ENCODE data around the gene CCSER1. TPM values are rescaled to one million over a fixed set of nuclear protein-coding genes. Genes with fewer than 3 reads are reported as not detected.
A peak's percentile ranks its signal among the peaks of the same experiment; 100 is the strongest.
"Not testable (repeated sequence)": the region's sequence is repeated elsewhere in the genome, so short reads cannot be mapped to it uniquely, and the experiment has no call there.

Gene CCSER1
- total RNA-seq, 1 experiment from 2014 or later, result not detected

DNA sequence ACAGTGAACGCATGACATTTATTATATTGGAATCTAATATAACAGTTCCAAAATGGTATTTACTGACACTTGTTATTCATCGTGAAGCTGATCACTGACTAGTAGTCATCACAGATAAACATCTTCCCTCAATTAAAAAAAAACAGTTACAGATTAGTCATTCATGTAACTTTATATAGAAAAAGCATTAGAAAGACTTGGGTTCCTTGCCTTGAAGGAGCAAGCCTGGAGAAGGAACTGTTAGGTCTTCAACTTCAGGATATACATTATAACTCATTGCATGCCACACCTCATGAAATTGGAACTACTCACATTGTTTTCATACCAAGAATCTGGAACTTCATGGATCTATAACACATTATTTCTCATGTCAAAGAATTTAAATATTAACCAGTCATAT lies 317.7 kb downstream of the CCSER1 start:
- DNase-seq (ENCODE audit: low spot score), result no peak

DNA sequence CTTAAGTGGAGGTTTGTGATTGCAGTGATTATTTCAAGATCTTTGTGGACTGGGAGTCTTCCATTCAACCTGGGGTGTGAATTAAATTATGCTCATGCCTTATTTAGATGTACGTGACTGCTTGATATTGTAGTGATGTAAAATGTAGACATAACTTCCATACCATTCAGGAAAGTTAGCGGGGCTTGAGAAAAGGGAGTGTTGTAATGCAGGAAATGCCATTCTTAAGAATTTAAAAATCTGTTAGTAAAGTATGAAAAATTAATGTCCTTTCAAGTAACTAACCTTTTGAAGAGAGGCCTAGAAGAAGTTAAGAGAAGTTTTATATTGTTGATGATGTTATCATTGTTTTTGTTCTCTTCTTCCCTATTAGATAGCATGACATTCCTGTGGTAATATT lies 318.2 kb downstream of the CCSER1 start:
- DNase-seq (ENCODE audit: low spot score), result no peak

DNA sequence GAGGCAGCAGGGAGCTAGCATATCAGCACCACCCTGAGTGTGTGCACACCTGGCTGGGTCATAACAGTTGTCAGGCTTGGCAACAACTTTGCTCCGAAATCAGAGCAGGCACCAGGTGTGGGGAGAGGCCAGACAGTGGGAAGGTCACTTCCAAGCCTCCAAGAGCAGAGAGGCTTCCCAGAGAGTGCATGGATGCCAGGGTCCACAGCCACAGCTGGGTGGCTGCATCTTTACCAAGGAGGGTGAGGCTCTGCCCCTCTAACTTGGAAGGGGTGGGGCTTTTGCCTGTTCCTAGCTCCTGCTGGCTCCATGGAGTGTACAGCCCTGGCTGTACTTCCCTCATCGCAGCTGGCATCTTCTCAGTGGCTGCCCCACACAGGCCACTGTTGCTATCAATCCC lies 322.4 kb downstream of the CCSER1 start:
- no peak for DNase-seq (ENCODE audit: low spot score)

DNA sequence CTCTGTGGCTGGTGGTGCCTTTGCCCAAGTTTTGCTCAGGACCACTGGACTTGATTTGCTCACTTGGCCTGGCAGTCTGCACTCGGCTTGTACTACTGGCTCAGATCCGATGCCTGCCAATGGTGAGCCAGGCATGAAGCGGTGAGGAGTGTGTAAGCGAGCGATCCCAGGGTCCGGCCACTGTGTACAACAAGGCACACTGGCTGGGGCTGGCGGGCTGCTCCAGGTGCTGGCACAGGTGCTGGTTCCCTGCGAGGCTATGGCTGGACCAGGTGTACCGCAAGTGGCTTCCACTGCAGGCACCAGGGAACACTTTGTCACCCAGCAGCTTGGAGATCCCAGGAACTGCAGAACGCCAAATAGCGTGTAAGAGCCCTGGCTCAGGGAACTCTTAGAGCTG lies 329.7 kb downstream of the CCSER1 start:
- no peak for DNase-seq (ENCODE audit: low spot score)

DNA sequence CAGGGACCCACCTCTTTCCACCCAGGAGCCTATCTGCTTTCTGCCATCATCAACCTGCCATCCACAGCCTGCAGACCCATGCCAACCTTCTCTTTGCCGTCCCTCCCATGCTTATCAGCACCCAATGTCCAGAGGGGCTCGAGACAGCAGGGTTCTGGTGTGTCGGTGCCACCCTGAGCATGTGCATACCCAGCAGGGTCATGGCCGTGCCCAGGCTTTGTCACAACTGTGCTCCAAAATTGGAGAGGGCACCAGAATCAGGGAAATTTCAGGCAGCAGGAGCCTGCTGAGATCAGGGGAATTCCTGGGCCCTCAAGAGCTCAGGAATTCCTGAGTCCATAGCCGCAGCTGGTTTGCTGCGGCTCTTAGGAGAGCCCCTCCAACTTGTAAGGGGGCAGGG lies 330.6 kb downstream of the CCSER1 start:
- DNase-seq (ENCODE audit: low spot score), result no peak

GRCh38 chr4:90458576-90458975 lies 331.4 kb downstream of the CCSER1 start:
- DNase-seq (ENCODE audit: low spot score), result peak; percentile 12

- no peak for DNase-seq (ENCODE audit: low spot score)
Observed at GRCh38 chr4:90474484-90474883, 347.3 kb downstream of the CCSER1 start.

DNA sequence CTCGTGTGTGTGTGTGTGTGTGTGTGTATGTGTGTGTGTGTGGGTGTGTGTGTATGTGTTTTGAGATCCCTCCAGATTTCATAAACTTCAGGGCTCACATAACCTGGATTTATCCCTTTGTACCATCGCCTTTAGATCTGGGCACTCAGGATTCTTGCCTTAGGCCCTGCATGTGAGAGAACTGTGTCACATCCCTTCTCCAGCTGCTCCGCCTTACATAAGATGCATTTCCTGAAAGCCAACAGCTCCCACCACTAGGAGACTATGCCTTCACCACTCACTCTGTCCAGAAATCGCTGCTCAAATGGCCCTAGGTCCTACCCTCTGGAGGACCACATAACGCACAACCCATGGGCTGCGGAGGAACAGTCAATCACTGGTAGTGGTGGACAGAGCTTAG lies 348.8 kb downstream of the CCSER1 start:
- DNase-seq (ENCODE audit: low spot score), result no peak

DNA sequence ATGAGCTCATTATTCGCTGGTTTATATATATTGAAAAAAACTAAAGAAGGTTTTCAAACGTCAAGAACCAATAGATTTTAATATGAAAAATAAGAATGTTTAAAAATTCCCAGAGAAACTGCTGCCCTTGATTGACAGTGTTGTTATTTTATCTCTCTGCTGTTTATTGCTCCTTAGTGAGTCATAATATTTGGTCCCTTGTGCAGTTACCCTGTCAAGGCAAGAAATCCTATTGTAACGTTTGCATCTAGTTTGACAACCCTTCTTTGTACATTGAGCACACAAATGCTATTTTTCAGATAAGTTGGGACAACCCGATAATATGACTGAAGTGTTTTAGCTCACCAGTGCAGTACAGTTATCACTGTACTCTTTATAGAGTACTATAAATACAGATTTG lies 349.4 kb downstream of the CCSER1 start:
- DNase-seq (ENCODE audit: low spot score), result no peak

- not testable (repeated sequence) for DNase-seq (ENCODE audit: low spot score)
Observed at GRCh38 chr4:90484894-90485293, 357.7 kb downstream of the CCSER1 start.

- DNase-seq (ENCODE audit: low spot score), result no peak
Observed at GRCh38 chr4:90486346-90486745, 359.2 kb downstream of the CCSER1 start.

DNA sequence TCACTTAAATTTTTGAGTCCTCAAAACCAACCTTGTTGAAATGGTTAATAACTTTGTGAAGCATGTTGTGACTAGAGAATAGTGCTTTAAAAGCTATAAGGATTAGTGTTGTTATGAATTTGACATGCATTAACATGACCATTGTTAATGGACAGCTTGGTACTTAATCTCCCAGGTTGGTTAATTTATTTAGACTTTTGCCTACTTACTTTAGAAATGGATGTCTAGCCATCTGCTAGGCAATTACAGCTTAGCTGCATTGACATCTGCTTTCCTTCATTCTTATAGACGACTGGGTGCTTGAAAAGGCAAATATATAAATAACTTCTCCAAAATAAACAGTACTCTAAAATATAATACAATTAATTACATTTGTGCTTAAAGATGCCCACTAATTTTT lies 368.0 kb downstream of the CCSER1 start:
- no peak for DNase-seq (ENCODE audit: low spot score)

DNA sequence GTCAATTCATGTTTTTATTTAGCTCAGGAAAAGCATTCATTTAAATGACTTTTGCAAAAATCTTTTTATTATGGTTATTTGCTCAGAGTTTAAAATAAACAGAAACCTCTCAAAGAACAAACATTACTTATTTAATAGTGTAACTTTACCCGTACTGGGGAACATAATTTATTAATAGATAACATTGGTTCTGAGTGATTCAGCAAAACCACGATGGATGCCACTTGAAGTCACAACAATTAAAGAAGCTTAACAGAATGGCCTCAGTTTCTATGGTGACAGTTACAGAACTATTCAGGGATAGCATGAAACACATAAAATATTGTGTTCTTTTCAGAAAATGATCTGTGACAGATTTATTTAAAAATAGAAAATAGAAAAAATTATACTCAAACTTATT lies 368.7 kb downstream of the CCSER1 start:
- no peak for DNase-seq (ENCODE audit: low spot score)

- no peak for DNase-seq (ENCODE audit: low spot score)
Observed at GRCh38 chr4:90498175-90498574, 371.0 kb downstream of the CCSER1 start.

DNA sequence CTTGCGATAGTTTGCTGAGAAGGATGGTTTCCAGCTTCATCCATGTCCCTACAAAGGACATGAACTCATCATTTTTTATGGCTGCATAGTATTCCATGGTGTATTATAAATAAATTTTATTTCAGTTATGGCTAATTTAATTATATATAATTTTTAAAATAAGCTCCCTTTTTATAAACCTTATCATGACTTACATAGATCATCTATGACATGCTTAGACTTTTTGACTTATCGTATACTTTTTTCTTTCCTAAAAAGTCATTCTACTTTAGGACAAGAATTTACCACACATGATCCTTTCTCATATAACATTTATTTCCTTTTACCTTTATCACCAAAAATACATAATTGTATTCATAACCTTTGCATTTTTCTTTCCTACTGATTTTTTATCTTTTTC lies 376.5 kb downstream of the CCSER1 start:
- no peak for DNase-seq (ENCODE audit: low spot score)

GRCh38 chr4:90515191-90515590 lies 388.0 kb downstream of the CCSER1 start:
- no peak for DNase-seq (ENCODE audit: low spot score)

DNA sequence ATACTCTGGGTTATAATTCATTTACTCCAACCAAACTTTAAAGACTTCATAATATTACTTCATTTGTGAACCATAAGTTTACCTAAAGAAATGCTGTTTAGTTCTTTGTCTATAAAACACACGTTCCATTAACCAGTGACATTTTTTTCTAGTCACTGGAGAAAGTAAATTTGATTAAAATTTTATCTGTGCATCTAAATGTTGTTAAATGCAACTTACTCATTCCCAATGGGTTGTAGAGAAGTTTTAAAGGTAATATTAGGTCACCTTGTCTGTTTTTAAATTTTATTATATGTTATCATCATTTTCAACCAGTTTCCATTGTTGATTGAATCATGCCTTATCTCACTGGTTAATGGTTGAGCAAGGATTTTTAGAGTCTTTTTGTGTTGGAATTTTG lies 401.4 kb downstream of the CCSER1 start:
- DNase-seq (ENCODE audit: low spot score), result no peak

DNA sequence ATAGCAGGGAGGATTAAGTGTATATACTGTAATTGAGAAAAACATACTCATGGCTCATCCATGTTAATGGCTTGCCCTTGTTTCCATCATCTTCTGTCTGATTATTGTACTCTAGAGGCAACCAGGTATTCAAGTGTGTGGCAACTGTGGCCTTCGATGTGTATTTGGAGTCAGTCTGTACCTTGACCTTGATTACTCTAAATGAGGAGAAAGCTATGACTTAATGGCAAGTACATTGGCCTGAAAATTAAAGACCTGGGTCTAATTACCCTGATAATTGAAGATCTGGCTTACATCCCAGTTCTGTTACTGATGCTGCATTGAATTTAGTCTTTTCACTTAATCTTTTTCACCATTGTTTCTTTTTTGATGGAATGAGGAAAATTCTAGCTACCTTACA lies 409.2 kb downstream of the CCSER1 start:
- no peak for DNase-seq (ENCODE audit: low spot score)

DNA sequence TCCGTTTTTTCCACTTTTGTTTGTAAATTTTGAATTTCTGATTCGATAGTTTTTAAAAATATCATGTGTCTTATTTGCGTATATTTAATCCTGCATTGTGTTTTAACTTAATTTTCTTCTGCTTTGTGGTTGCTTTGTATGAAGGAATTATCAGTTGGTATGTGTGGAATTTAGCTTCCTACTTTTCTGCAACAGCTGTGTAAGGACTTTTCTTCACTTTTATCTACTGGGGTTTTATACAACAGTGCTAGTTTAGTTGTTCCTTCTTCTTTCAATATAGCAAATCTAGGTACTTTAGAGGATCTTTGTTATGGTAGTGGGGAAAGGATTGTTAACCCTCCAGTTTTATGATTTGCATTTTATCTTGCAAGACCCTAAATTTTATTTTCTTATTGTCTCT lies 410.3 kb downstream of the CCSER1 start:
- DNase-seq (ENCODE audit: low spot score), result peak; percentile 4

GRCh38 chr4:90540536-90540935 lies 413.3 kb downstream of the CCSER1 start:
- DNase-seq (ENCODE audit: low spot score), result no peak

GRCh38 chr4:90542216-90542615 lies 415.0 kb downstream of the CCSER1 start:
- DNase-seq (ENCODE audit: low spot score), result no peak

DNA sequence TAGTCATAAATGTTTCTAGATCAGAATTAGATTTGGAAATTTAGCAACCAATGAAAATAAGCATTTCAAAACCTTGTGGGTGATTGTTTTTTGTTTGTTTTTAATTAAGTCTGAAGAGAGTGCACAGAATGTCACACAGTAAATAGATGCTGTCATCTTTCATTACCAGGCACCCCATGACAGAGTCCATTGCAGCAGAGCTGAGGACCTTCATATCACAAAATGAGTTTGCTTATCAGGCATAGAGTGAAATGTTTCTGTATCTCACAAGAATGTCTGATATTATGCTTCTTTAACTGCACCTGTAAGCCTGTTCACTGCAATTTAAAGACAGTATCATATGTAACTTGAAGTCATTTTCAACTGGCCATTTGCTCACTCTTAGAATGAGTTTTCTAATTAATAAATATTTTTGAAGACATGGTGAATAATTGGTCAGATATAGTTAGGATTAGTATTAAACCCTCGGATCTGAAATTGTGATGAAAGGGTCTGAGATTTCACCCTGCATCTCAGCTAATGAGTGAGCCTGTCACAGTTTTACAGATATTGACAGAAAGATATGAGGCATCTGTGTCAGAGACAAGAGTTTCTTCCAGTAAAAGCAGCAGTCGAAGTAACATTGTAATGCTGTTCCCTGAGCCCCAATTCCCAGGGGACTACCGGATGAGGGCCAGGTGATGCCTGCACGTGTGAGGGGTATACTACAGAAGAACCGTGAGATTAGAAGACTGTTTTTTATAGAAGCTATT lies 416.4 kb downstream of the CCSER1 start:
- DNase-seq (ENCODE audit: low spot score), result no peak

DNA sequence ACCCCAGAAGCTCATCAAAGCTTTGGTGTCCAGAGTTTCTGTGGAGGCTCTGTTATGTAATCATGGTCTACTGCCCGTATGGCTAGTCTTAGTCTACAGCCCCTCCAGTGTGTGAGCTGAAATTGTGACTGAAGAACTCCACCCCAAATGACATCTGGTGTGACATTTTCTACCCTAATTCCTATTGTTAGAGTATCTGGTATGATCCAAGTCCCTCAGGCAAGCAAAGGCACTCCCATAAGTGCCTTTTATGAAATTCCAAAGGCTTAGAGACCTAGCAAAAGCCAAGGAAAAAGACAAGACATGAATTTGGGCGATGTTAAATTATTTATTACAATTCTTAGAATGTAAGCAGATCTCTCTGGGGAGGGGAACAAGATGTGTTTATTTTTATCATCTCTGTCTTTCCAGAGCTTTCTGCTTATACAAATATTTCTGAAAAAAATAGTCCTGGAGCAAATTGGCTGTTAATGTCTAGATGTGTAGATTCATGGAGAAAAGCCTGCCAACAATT lies 417.4 kb downstream of the CCSER1 start:
- DNase-seq (ENCODE audit: low spot score), result no peak

GRCh38 chr4:90545380-90545779 lies 418.2 kb downstream of the CCSER1 start:
- DNase-seq (ENCODE audit: low spot score), result no peak
